Activated naive CD4-positive, alpha-beta T cell treated with anti-CD3 and anti-CD28 coated beads for 36 hours (primary cell): ENCODE results near the gene DTNA. TPM values are rescaled to one million over a fixed set of nuclear protein-coding genes. Genes with fewer than 3 reads are reported as not detected.
"Not testable (repeated sequence)": the region's sequence is repeated elsewhere in the genome, so short reads cannot be mapped to it uniquely, and the experiment has no call there.

Experiments used
- CTCF ChIA-PET: fragments of 350-600 bp; sonication (Branson Sonifier 250); formaldehyde crosslinking; loops from one replicate; lab custom pipeline; 2021; ENCODE audit warnings: antibody characterized with exemption; lab: Charles Lee
- DNase-seq: peaks from one replicate; pipeline ENCODE4 v3.0.0-alpha.2; 2020
- H3K27ac Mint-ChIP-seq: one replicate; pipeline ENCODE4 v1.8.0; 2021; ENCODE audit warnings: mild to moderate bottlenecking, mixed read lengths
- H3K27me3 Mint-ChIP-seq: one replicate; pipeline ENCODE4 v1.8.0; 2021; ENCODE audit warnings: low read depth, mixed read lengths
- H3K36me3 Mint-ChIP-seq: one replicate; pipeline ENCODE4 v1.8.0; 2021; ENCODE audit warnings: low read depth, mixed read lengths
- H3K4me1 Mint-ChIP-seq: one replicate; pipeline ENCODE4 v1.8.0; 2021; ENCODE audit warnings: low read depth, mixed read lengths
- H3K4me3 Mint-ChIP-seq: one replicate; pipeline ENCODE4 v1.8.0; 2021; ENCODE audit warnings: mild to moderate bottlenecking, moderate library complexity, mixed read lengths
- H3K9me3 Mint-ChIP-seq: one replicate; pipeline ENCODE4 v1.8.0; 2021; ENCODE audit warnings: mixed read lengths
- intact Hi-C: fragments of 100-400 bp; cut with micrococcal nuclease; formaldehyde crosslinking; loops from one replicate; pipeline ENCODE4 v1.15.1; 2023
- total RNA-seq, 2 experiments: library from RNA; stranded (reverse); gene quantifications; one replicate each; pipeline ENCODE4 v1.2.3, GENCODE V29; 2021

Gene DTNA
- total RNA-seq, 2 experiments from 2014 or later, result 0.27 to 0.43 TPM

DNA sequence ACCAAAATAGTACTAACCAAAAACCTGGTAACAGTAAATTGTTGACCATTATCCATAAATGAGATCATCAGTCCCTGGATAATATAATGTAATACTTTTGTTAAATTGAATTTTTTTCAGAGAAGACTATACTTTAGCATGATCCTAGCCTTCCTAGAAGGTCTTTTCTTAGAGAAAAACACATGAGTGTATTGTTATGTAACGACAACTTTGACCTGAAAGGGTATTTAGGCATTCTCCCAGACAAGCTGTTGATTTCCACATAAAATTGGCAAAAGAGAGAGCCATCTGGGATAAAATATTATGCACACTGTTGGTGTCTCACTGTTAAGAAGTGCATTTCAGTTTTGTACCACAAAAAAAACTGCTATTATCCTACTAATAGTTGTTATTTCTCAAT is 211.1 kb downstream of the DTNA start:
- CTCF ChIA-PET, result interaction anchor here (0.8 kb wide), 1 partner anchor 55 kb away, joined by 3 read pairs; no protein-coding TSS in a partner anchor
- Mint-ChIP-seq H3K9me3 (no peaks in the 10 kb centered on the region), H3K4me1 (no peaks in the 10 kb centered on the region), H3K4me3 (no peak overlapping the region), H3K27me3 (peaks cover 9% of the 10 kb centered on the region), H3K27ac (no peak overlapping the region), H3K36me3 (no peaks in the 10 kb centered on the region)
- no peak for DNase-seq
- intact Hi-C loops, result no loop called here

GRCh38 chr18:34921811-34922385 is 211.8 kb downstream of the DTNA start:
- no peaks in the 10 kb centered on the region for H3K4me1 Mint-ChIP-seq

GRCh38 chr18:34922594-34922993 is 212.5 kb downstream of the DTNA start:
- H3K36me3 Mint-ChIP-seq, H3K9me3 Mint-ChIP-seq, CTCF ChIA-PET, intact Hi-C loops, H3K4me1 Mint-ChIP-seq, H3K27me3 Mint-ChIP-seq, DNase-seq, H3K4me3 Mint-ChIP-seq, H3K27ac Mint-ChIP-seq: not testable (repeated sequence)

More at GRCh38 chr18:34921811-34922385, 211.8 kb downstream of the DTNA start:
- DNase-seq, result no peak
- H3K27me3 Mint-ChIP-seq, result peaks cover 9% of the 10 kb centered on the region
- intact Hi-C loops, result no loop called here
- no peak overlapping the region for H3K27ac Mint-ChIP-seq
- no peaks in the 10 kb centered on the region for H3K9me3 Mint-ChIP-seq
- CTCF ChIA-PET, result interaction anchor here (0.8 kb wide), 1 partner anchor 56 kb away, joined by 3 read pairs; no protein-coding TSS in a partner anchor
- H3K36me3 Mint-ChIP-seq, result no peaks in the 10 kb centered on the region
- no peak overlapping the region for H3K4me3 Mint-ChIP-seq

GRCh38 chr18:34923911-34924310 is 213.8 kb downstream of the DTNA start:
- H3K4me3 Mint-ChIP-seq, result no peak overlapping the region
- H3K4me1 Mint-ChIP-seq, result no peaks in the 10 kb centered on the region
- H3K27me3 Mint-ChIP-seq, result peaks cover 9% of the 10 kb centered on the region
- no peaks in the 10 kb centered on the region for H3K36me3 Mint-ChIP-seq
- H3K27ac Mint-ChIP-seq, result no peak overlapping the region
- no peak for DNase-seq
- no peaks in the 10 kb centered on the region for H3K9me3 Mint-ChIP-seq
- CTCF ChIA-PET, result no interaction called here
- intact Hi-C loops, result no loop called here

DNA sequence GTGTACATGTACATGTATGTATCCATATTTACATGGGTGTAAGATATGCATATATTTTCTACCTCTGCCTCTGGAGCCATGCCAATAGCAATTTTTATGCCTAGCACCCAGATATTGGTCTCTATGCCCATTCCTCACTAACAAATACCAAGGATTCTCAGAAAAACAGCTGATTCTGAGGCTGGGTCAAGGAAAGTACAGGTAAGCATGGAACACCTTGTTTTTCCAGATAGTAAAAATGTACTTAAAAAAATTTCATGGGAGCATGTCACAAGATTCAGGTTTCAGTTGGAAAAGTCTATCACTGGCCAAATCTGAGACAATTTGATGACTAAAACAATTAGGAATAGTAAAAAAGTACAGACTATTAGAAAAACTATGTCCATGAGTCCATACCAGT is 216.6 kb downstream of the DTNA start:
- no peak for DNase-seq
- intact Hi-C loops, result no loop called here
- no peak overlapping the region for H3K27ac Mint-ChIP-seq
- H3K4me3 Mint-ChIP-seq, result no peak overlapping the region
- no peaks in the 10 kb centered on the region for H3K4me1 Mint-ChIP-seq
- CTCF ChIA-PET, result no interaction called here
- H3K36me3 Mint-ChIP-seq, result no peaks in the 10 kb centered on the region
- peaks cover 5% of the 10 kb centered on the region for H3K27me3 Mint-ChIP-seq
- H3K9me3 Mint-ChIP-seq, result no peaks in the 10 kb centered on the region

GRCh38 chr18:34928088-34928753 is 218.1 kb downstream of the DTNA start:
- DNase-seq, result no peak
- H3K4me1 Mint-ChIP-seq, result no peaks in the 10 kb centered on the region
- peaks cover 4% of the 10 kb centered on the region for H3K27me3 Mint-ChIP-seq
- H3K36me3 Mint-ChIP-seq, result no peaks in the 10 kb centered on the region
- intact Hi-C loops, result no loop called here
- no peak overlapping the region for H3K27ac Mint-ChIP-seq
- H3K9me3 Mint-ChIP-seq, result no peaks in the 10 kb centered on the region
- CTCF ChIA-PET, result no interaction called here
- no peak overlapping the region for H3K4me3 Mint-ChIP-seq

GRCh38 chr18:34928754-34929335 is 218.7 kb downstream of the DTNA start:
- Mint-ChIP-seq H3K27me3 (peaks cover 4% of the 10 kb centered on the region), H3K9me3 (no peaks in the 10 kb centered on the region)
- CTCF ChIA-PET, result no interaction called here

DNA sequence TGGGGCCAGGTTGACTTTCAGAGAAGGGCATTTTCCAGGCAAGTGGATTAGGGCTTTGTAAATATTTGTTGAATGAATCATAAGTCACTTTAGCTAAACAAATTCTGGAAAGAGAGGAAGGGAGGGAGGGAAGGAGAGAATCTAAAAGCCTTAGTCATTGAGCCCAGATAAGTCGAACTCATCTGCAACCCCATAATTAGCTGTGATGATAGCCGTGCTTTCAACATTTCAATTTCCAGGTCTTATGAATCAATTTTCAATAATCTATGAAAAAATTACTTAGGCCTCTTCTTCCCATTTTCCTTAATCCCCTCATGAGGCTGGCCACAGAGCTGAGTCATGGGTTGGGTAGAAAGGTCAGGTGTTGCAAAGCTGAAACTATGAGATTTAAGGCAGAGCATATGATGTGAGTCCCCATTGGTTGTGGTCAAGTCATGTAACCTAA is 219.3 kb downstream of the DTNA start:
- CTCF ChIA-PET, result no interaction called here
- intact Hi-C loops, result no loop called here
- Mint-ChIP-seq H3K4me3 (no peak overlapping the region), H3K27me3 (peaks cover 4% of the 10 kb centered on the region), H3K9me3 (no peaks in the 10 kb centered on the region), H3K27ac (no peak overlapping the region), H3K4me1 (no peaks in the 10 kb centered on the region), H3K36me3 (no peaks in the 10 kb centered on the region)
- DNase-seq, result no peak

More at GRCh38 chr18:34928754-34929335, 218.7 kb downstream of the DTNA start:
- Mint-ChIP-seq H3K4me3 (no peak overlapping the region), H3K4me1 (no peaks in the 10 kb centered on the region), H3K27ac (no peak overlapping the region), H3K36me3 (no peaks in the 10 kb centered on the region)
- intact Hi-C loops, result no loop called here
- no peak for DNase-seq

DNA sequence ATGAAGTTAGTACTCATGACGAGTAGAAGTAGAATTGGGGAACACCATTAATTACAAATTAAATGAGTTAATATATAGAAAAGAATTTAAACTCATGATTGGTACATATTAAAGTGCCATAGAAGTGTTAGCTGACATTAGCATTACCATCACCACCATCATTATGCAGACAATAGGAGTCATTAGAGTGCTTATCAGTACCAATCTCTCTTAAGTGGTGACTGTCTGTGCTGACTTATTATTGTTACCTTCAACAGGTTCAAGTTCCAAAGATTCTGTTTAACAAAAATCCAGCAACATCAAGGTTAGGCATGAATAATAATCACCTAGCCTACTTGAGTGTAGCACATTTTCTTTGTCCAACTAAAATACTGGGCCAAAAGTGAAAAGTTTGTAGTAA is 222.3 kb downstream of the DTNA start:
- H3K27ac Mint-ChIP-seq, result no peak overlapping the region
- no peak overlapping the region for H3K4me3 Mint-ChIP-seq
- intact Hi-C loops, result no loop called here
- no peaks in the 10 kb centered on the region for H3K4me1 Mint-ChIP-seq
- peaks cover 4% of the 10 kb centered on the region for H3K27me3 Mint-ChIP-seq
- DNase-seq, result no peak
- CTCF ChIA-PET, result interaction anchor here (1.0 to 1.2 kb wide), 2 partner anchors 13 to 89 kb away, joined by 3 read pairs; no protein-coding TSS in a partner anchor
- H3K36me3 Mint-ChIP-seq, result no peaks in the 10 kb centered on the region
- no peaks in the 10 kb centered on the region for H3K9me3 Mint-ChIP-seq

DNA sequence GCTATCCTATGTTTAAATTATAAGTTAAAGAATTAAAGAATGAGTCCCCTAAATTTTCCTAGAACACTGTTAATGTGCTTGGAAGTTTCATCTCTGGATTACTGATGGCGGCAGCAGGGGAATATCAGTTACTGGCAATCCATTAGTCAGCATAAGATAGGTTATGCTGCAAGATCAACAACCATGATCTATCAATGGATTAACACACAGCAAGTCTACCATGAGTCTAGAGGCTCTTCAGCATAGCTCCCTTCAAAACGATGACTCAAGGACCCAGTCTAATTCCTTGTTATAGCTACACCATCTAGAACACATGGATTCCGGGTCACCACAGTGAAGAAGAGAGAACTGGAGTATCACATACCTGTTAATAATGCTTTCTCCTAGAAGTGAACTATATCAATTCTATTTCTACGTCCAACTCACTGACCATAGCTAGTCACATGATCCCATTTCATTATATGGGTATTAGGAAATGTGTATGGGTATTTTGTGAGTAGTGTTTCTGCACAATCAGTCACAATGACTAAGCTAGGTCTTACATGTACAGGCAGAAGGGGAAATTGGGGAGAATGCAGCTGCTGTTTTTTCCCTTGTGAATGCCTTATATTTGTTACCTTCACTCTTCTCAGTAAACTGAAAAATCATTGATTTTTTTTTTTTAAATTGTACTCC is 222.8 kb downstream of the DTNA start:
- DNase-seq, result no peak
- H3K27me3 Mint-ChIP-seq, result peaks cover 4% of the 10 kb centered on the region
- H3K4me3 Mint-ChIP-seq, result no peak overlapping the region
- H3K27ac Mint-ChIP-seq, result no peak overlapping the region
- H3K9me3 Mint-ChIP-seq, result no peaks in the 10 kb centered on the region
- H3K36me3 Mint-ChIP-seq, result no peaks in the 10 kb centered on the region
- CTCF ChIA-PET, result interaction anchor here (0.7 to 1.2 kb wide), 3 partner anchors 13 to 809 kb away, joined by 3 read pairs; no protein-coding TSS in a partner anchor
- intact Hi-C loops, result no loop called here
- no peaks in the 10 kb centered on the region for H3K4me1 Mint-ChIP-seq

- no peak for DNase-seq
- intact Hi-C loops, result no loop called here
- no peak overlapping the region for H3K27ac Mint-ChIP-seq
- H3K4me3 Mint-ChIP-seq, result no peak overlapping the region
- no peaks in the 10 kb centered on the region for H3K9me3 Mint-ChIP-seq
- CTCF ChIA-PET, result interaction anchor here (0.6 kb wide), 1 partner anchor 325 kb away, joined by 3 read pairs; no protein-coding TSS in a partner anchor
- peaks cover 4% of the 10 kb centered on the region for H3K27me3 Mint-ChIP-seq
- no peaks in the 10 kb centered on the region for H3K4me1 Mint-ChIP-seq
- no peaks in the 10 kb centered on the region for H3K36me3 Mint-ChIP-seq
Measured at GRCh38 chr18:34933909-34934661, 224.0 kb downstream of the DTNA start.

- Mint-ChIP-seq H3K27me3 (peaks cover 7% of the 10 kb centered on the region), H3K36me3 (no peaks in the 10 kb centered on the region), H3K27ac (no peak overlapping the region), H3K4me1 (no peaks in the 10 kb centered on the region), H3K9me3 (no peaks in the 10 kb centered on the region), H3K4me3 (no peak overlapping the region)
- no peak for DNase-seq
- intact Hi-C loops, result loop anchor here (5.0 kb wide), 1 partner anchor 54 kb away; no protein-coding TSS in a partner anchor
- CTCF ChIA-PET, result no interaction called here
Measured at GRCh38 chr18:34936772-34937171, 226.7 kb downstream of the DTNA start.
